Activated T-cell treated with anti-CD3 and anti-CD28 coated beads, Interleukin-2, amount 50 U/mL, for 1 hour (primary cell): ENCODE results near the gene PHF1.
"Not testable (repeated sequence)": the region's sequence is repeated elsewhere in the genome, so short reads cannot be mapped to it uniquely, and the experiment has no call there.

Source experiments
- DNase-seq: peaks from one replicate; pipeline ENCODE4 v3.0.0-alpha.2; 2020

Gene PHF1

GRCh38 chr6:33410711-33411631 lies at the start of gene PHF1:
TSS of gene PHF1 (plus strand) at chr6:33411014. CDS start at chr6:33412264, 1,250 bp downstream.
- no peak for DNase-seq

GRCh38 chr6:33363486-33363885 lies 47.3 kb upstream of the PHF1 start:
- not testable (repeated sequence) for DNase-seq

GRCh38 chr6:33364475-33365205 lies 46.2 kb upstream of the PHF1 start:
- DNase-seq, result not testable (repeated sequence)

DNA sequence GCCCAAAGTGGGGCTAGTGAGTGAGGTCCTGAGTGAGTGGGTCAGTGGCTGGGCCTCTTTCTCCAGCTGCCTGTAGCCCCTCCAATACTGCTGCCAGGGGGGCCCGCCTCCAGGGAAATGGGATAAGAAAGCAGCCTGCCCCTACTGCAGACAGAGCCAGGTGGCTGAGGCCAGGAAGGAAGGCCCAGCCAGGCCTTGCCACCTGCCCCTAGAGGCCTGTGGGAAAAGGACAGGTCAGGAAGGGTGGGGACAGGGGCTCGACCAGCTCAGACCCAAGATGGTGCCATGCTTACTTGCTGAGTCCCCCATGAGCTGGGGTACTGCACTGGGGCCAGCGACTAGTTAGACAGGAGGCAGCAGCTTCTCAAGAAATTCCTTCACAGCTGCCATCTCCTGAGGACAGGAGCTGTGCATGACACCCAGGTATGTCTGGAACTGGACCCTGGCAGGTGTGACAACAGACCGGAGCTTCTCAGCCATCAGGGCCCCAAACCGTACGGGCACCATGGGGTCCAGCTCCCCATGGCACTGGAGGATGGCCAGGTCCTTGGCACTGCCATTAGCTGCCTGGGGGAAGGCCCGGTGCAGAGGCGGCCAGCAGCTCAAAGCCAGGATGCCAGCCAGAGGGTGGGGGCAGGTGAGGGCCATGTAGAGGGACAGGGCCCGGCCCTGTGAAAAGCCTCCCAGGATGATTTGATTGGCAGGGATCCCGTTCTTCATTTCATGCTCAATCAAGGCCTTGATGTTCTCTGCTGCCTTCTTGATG lies 45.4 kb upstream of the PHF1 start:
- DNase-seq, result not testable (repeated sequence)

DNA sequence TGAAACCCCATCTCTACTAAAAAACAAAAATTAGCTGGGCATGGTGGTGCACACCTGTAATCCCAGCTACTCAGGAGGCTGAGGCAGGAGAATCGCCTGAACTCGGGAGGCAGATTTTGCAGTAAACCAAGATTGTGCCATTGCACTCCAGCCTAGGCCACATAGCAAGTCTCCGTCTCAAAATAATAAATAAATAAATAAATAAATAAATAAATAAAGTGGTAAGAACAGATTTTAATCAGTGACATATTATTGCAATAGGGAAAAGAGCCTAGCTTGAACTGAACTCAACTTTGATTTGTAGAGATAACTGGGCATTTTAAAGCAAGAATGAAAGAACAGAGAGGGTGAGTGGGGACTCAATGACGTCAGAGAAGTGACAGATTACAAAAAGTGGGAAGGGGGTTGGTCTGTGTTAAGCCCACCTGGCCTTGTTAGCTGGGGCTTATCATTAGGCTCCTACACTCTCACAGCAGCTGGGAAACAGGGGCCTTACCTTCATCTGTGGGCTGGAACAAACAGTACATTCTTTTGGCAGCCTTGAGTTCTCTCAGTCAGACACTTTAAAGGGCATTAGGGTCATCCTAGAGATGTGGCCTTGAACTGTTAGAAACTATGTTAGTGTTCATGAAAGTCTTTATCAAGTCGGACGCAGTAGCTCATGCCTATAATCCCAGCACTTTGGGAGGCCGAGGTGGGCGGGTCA lies 43.7 kb upstream of the PHF1 start:
- no peak for DNase-seq

- not testable (repeated sequence) for DNase-seq
These were observed 43.1 kb upstream of the PHF1 start for GRCh38 chr6:33367715-33368025.

- DNase-seq, result not testable (repeated sequence)
These were observed 38.9 kb upstream of the PHF1 start for GRCh38 chr6:33371901-33372300.

- no peak for DNase-seq
These were observed 38.2 kb upstream of the PHF1 start for GRCh38 chr6:33372526-33373123.

DNA sequence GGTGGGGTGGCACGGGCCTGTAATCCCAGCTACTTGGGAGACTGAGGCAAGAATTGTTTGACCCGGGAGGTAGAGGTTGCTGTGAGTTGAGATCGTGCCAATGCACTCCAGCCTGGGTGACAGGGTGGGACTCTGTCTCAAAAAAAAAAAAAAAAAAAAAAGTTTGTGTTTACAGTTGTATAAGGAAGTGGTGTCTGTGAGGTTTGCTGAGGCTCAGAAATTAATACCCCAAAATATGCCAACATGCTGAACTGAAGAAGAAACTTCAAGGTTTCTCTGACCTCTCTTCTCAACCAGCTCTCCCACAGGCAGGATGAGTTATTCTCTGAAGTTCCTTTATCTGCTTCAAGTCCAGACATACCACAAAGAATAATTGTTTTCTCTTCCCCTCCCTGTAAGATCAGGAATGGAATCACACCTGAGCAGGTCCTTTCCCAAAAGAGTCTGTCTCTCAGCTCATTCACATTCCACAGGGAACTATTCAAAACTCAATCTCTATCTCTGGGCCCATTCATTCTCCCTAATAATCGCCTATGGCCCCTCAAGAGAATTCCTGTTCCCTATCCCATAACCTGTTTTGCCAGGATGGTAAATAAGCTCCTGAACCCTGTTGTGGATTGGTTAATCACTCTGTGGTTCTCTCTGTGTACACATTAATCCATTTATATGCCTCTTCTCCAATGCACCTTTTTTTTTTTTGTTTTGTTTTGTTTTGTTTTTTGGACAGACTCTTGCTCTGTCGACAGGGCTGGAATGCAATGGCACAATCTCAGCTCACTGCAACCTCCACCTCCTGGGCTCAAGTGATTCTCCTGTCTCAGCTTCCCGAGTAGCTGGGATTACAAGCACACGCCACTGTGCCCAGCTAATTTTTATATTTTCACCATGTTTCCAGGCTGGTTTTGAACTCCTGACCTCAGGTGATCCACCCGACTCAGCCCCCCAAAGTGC lies 36.6 kb upstream of the PHF1 start:
- DNase-seq, result no peak

DNA sequence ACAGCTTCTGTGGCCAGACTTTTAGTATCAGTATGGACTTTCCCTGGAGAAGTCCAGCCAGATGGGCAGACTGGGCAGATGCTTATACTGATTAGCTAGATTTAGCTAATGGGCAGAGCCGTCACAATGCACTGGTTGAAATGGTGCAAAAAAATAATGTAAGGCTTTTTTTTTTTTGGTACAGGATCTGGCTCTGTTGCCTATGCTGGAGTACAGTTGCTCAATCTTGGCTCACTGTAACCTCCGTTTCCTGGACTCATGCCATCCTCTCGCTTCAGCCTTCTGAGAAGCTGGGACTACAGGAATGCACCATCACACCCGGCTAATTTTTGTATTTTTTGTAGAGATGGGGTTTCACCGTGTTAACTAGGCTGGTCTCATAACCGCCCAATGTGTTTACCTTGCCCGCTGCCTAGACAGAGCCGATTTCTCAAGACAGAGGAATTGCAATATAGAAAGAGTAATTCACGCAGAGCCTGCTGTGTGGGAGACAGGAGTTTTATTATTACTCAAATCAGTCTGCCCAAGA lies 35.6 kb upstream of the PHF1 start:
- DNase-seq, result no peak

GRCh38 chr6:33377171-33377570 lies 33.6 kb upstream of the PHF1 start:
- DNase-seq, result no peak

DNA sequence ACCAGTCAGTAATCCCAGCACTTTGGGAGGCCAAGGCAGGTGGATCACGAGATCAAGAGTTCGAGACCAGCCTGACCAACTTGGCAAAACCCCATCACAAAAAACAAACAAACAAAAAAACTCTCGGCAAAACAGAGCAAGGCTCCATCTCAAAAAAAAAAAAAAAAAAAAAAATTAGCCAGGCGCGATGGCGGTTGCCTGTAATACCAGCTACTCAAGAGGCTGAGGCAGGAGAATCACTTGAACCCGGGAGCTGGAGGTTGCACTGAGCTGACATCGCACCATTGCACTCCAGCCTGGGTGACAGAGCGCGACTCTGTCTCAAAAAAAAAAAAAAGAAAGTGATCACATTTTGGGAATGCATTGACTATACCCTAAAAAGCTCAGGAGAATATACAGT lies 31.6 kb upstream of the PHF1 start:
- not testable (repeated sequence) for DNase-seq

DNA sequence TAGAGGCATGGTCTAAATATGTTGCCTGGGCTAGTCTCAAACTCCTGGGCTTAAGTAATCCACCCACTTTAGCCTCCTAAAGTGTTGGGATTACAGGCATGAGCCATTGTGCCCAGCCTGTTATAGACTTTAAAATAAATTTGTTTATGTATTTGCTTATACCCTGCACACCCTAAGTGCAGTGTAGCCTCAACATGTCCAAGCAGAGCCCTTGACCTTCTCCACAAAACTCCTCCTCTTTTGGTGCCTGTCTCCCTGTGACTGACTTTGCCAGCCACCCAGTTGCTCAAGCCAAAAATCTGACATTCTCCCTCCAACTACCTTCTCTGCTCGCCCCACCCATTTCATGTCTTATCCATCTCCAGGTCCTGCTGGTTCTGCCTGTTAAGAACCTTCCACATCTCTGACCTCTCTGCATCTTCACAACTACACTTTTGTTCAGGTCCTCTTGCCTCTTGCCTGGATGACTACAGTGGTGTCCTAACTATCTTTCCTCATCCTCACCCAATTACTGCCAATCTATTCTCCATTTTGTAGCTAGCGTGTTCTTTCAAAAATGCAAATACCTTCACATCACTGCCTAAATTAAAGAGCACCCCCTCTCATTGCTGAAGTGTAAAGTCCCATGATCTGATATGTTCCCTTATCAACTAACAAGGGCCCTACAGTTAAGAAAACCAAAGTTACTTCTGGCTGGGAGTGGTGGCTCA lies 30.4 kb upstream of the PHF1 start:
- no peak for DNase-seq

- DNase-seq, result no peak
These were observed 27.2 kb upstream of the PHF1 start for GRCh38 chr6:33383427-33384185.

DNA sequence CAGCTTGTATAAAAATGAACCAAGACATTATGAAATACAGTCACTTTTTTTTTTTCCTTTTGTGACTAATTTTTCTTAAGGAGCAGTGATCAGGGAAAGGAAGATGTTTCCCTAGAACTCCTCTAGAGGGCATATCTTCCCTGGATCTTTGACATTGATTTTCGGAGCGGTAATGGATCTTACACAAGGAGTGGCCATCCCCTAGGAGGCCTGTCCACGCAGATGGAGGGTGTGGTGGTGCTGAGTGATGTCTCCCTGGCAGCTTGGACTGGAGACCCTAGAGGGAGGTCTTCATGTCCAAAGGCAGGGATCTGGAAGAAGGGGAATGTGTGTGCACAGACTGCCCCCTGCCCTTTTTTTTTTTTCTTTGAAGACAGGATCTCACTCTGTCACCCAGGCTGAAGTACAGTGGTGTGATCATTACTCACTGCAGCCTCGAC lies 26.2 kb upstream of the PHF1 start:
- DNase-seq, result no peak

GRCh38 chr6:33390173-33390572 lies 20.6 kb upstream of the PHF1 start:
- DNase-seq, result no peak

- DNase-seq, result no peak
These were observed 20.0 kb upstream of the PHF1 start for GRCh38 chr6:33390767-33391277.

DNA sequence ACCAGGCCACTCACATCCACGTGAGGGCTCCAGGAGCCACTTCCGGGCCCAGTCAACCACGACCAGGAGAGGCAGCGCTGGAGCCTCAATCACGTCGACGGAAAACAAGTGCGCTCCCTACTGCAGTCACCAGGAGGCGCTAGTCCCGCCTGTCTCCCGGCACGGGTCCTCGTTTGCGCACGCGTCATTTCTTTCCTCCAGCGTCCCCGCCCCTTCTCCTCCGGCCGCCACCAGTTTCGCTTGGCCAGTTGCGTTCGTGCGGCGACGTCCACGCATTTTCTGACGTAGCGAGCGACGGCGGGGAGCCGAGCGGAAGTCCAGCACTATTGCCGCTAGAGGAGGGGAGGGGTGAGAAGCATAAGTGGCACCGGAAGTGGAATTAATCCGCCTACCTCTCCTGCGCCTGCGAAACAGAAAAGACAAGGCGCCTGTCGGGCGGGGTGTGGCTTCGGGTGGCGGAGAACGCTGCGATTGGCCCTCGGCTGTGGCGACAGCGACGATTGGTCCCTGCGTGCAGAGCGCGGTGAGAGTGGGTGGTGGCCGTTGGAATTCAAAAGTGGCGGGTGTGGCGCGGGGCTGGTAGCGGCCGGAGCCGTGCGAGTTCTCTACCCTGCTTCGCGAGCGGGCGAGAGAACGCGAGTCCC lies 19.4 kb upstream of the PHF1 start, which contains the start of gene KIFC1:
KIFC1 (plus strand) TSS at position 546 of the 644 bp plus-strand sequence. CDS start 163 bp downstream, outside the sequence.
- DNase-seq, result peak; percentile 98
